Endothelial cell of umbilical vein (primary cell): Measurements from ENCODE around the gene ACBD6. TPM values are rescaled to one million over a fixed set of nuclear protein-coding genes. Genes with fewer than 3 reads are reported as not detected.

Source experiments
- BruUV-seq: library from RNA; stranded (reverse); fragments of 400-500 nt; replicated peaks from 2 replicates; lab custom pipeline; 2021; lab: Mats Ljungman, UMichigan
- CTCF ChIA-PET: fragments of 300-600, 350-600 bp; sonication (Branson Sonifier 250); formaldehyde crosslinking; loops from one replicate; lab custom pipeline; 2021; ENCODE audit warnings: antibody characterized with exemption, inconsistent platforms; lab: Charles Lee
- POLR2A ChIA-PET: fragments of 300-600, 350-600 bp; sonication (Branson Sonifier 250); formaldehyde crosslinking; loops from one replicate; lab custom pipeline; 2021; ENCODE audit warnings: antibody characterized with exemption, inconsistent platforms; lab: Charles Lee
- DNase-seq: peaks from one replicate; pipeline ENCODE4 v3.0.0-alpha.2; 2011; ENCODE audit warnings: low read depth, low spot score
- FAIRE-seq: peaks from 2 replicates; lab custom pipeline; 2011; peaks lifted over from hg19 to GRCh38; lab: Jason Lieb, UNC
- H2AFZ ChIP-seq: 2 replicates; pipeline ENCODE4 v1.6.0; 2012; ENCODE audit warnings: low read depth, low read length, control low read depth, inconsistent platforms
- H3K27ac ChIP-seq: 2 replicates; pipeline ENCODE4 v1.5.1; 2011; ENCODE audit warnings: low read depth, mild to moderate bottlenecking, control low read depth, low read length, moderate library complexity; ENCODE audit not compliant: insufficient read depth
- H3K27me3 ChIP-seq, 2 experiments: 2 replicates each; pipeline versions ENCODE4 v1.6.0 to v1.6.1; 2011; ENCODE audit warnings: low read length in 2 of 2, mixed read lengths in 1 of 2; ENCODE audit not compliant: control insufficient read depth in 2 of 2, insufficient read depth in 2 of 2
- H3K36me3 ChIP-seq, 2 experiments: 2 replicates in 1 of 2; 3 replicates in 1 of 2; pipeline ENCODE4 v1.5.1; 2011; ENCODE audit warnings: low read length in 2 of 2, mild to moderate bottlenecking in 1 of 2, moderate library complexity in 1 of 2; ENCODE audit not compliant: control insufficient read depth in 2 of 2, insufficient read depth in 2 of 2; ENCODE audit errors: extremely low read depth in 1 of 2
- H3K4me1 ChIP-seq: 3 replicates; pipeline ENCODE4 v1.5.1; 2011; ENCODE audit warnings: mild to moderate bottlenecking, low read length; ENCODE audit not compliant: control insufficient read depth, insufficient read depth; ENCODE audit errors: extremely low read depth
- H3K4me2 ChIP-seq: 2 replicates; pipeline ENCODE4 v1.6.1; 2011; ENCODE audit warnings: low read length, control low read depth, mixed read lengths; ENCODE audit not compliant: insufficient read depth
- H3K4me3 ChIP-seq, 3 experiments: fragments of 200-600 bp in 1 of 3; sonication (generic), shearing (Covaris generic) in 1 of 3; replicated peaks in 1 of 3; 2 replicates each; pipeline ENCODE4 v1.5.1; 2011 to 2016; ENCODE audit warnings: control low read depth in 3 of 3, low read length in 3 of 3, mild to moderate bottlenecking in 2 of 3, inconsistent platforms in 1 of 3, low read depth in 1 of 3, moderate library complexity in 1 of 3; ENCODE audit not compliant: insufficient read depth in 1 of 3
- H3K79me2 ChIP-seq: 2 replicates; pipeline ENCODE4 v1.6.0; 2012; ENCODE audit warnings: low read length, inconsistent platforms; ENCODE audit not compliant: control insufficient read depth, insufficient read depth
- H3K9ac ChIP-seq: replicated peaks from 2 replicates; pipeline ENCODE3; 2011; ENCODE audit warnings: low read length, control low read depth; ENCODE audit not compliant: insufficient read depth; ENCODE audit errors: extremely low read depth
- H3K9me1 ChIP-seq: replicated peaks from 3 replicates; pipeline ENCODE4 v1.6.0; 2011; ENCODE audit warnings: mild to moderate bottlenecking, low read length; ENCODE audit not compliant: control insufficient read depth, insufficient read depth; ENCODE audit errors: extremely low read depth
- H3K9me3 ChIP-seq: replicated peaks from 2 replicates; pipeline ENCODE4 v1.5.1; 2012; ENCODE audit warnings: low read length, inconsistent platforms; ENCODE audit not compliant: control insufficient read depth, insufficient read depth
- H4K20me1 ChIP-seq: replicated peaks from 2 replicates; pipeline ENCODE3; 2011; ENCODE audit warnings: mild to moderate bottlenecking, low read length; ENCODE audit not compliant: control insufficient read depth, insufficient read depth; ENCODE audit errors: extremely low read depth
- CTCF ChIP-seq, 2 donors: IDR thresholded peaks; 1 replicate in 1 of 2; 2 replicates in 1 of 2; pipeline ENCODE4 v1.5.1; 2011; ENCODE audit warnings: low read length in 2 of 2, mild to moderate bottlenecking in 2 of 2, moderate library complexity in 2 of 2, control low read depth in 1 of 2, inconsistent platforms in 1 of 2, low read depth in 1 of 2; ENCODE audit not compliant: insufficient read depth in 1 of 2; ENCODE audit errors: extremely low read depth in 1 of 2
- EZH2 ChIP-seq: IDR thresholded peaks from 2 replicates; pipeline ENCODE4 v1.6.1; 2012; ENCODE audit warnings: borderline replicate concordance, low read depth, mild to moderate bottlenecking, moderate library complexity, low read length, inconsistent platforms; ENCODE audit not compliant: severe bottlenecking
- FOS ChIP-seq: IDR thresholded peaks from 2 replicates; pipeline ENCODE4 v1.6.1; 2011; ENCODE audit warnings: mild to moderate bottlenecking, low read length, moderate library complexity, borderline replicate concordance; ENCODE audit not compliant: insufficient read depth
- GATA2 ChIP-seq: IDR thresholded peaks from 2 replicates; pipeline ENCODE4 v1.7.0; 2011; ENCODE audit warnings: low read depth, mild to moderate bottlenecking, moderate library complexity, mixed read lengths, low read length; ENCODE audit not compliant: insufficient read length, insufficient read depth
- JUN ChIP-seq: IDR thresholded peaks from 2 replicates; pipeline ENCODE4 v1.6.1; 2011; ENCODE audit warnings: borderline replicate concordance, low read depth; ENCODE audit not compliant: insufficient read length, insufficient read depth
- MAX ChIP-seq: IDR thresholded peaks from 2 replicates; pipeline ENCODE4 v1.6.1; 2011; ENCODE audit not compliant: insufficient read depth, insufficient read length
- MYC ChIP-seq: IDR thresholded peaks from one replicate; pipeline ENCODE4 v1.6.1; 2011; ENCODE audit warnings: mild to moderate bottlenecking, low read depth, low read length
- POLR2A ChIP-seq: IDR thresholded peaks from 2 replicates; pipeline ENCODE4 v1.6.1; 2012; ENCODE audit warnings: low read depth, mild to moderate bottlenecking, control low read depth, low read length
- POLR2AphosphoS5 ChIP-seq: IDR thresholded peaks from 2 replicates; pipeline ENCODE4 v1.6.1; 2012; ENCODE audit warnings: low read depth, mild to moderate bottlenecking, control low read depth, low read length, moderate library complexity; ENCODE audit not compliant: insufficient read depth
- dilution Hi-C: fragments of 300-500 bp; cut with MboI; formaldehyde crosslinking; loops from one replicate; pipeline ENCODE4 v1.15.0; 2019; ENCODE audit warnings: low sequenced_read_pairs; ENCODE audit not compliant: extremely low pct_ligation_motif_present
- intact Hi-C: fragments of 100-400 bp; cut with micrococcal nuclease; formaldehyde crosslinking; loops from one replicate; pipeline ENCODE4 v1.10.0; 2022
- polyA plus RNA-seq, 4 experiments: library from polyadenylated mRNA; depleted of rRNA in 3 of 4; stranded (reverse) in 3 of 4; unstranded in 1 of 4; fragments of >200 nt; gene quantifications; 2 replicates each; pipeline versions ENCODE4 v1.2.1 to v1.2.3, GENCODE V29; 2011 to 2012; ENCODE audit warnings: missing spikeins in 1 of 4
- total RNA-seq: library from RNA; stranded (reverse); gene quantifications from 2 replicates; pipeline ENCODE4 v1.2.3, GENCODE V29; 2021

The ACBD6 gene
- total and polyA plus RNA-seq, 2 donors (not counting 3 experiments of a cell fraction or from before 2014, with no cell fraction given) = 55.6 to 56.4 TPM

- Histone ChIP-seq H3K79me2 (peaks cover 3% of the 10 kb centered on the region), H3K9me1 (no peaks in the 10 kb centered on the region), H3K27ac (no peak overlapping the region), H3K36me3 (no peaks in the 10 kb centered on the region), H3K4me2 (no peak overlapping the region), H3K9me3 (no peaks in the 10 kb centered on the region), H3K27me3 (no peaks in the 10 kb centered on the region), H2AFZ (no peak overlapping the region), H3K9ac (no peak overlapping the region), H4K20me1 (peaks cover 3% of the 10 kb centered on the region), H3K4me1 (no peaks in the 10 kb centered on the region), H3K4me3 (no peak overlapping the region)
- intact Hi-C loops = no loop called here
- TF ChIP-seq JUN (no peak), MYC (no peak), POLR2A (no peak), EZH2 (no peak), GATA2 (no peak), POLR2AphosphoS5 (no peak), MAX (no peak), CTCF (IDR thresholded peaks at IDR 0.05; ENCODE audit: extremely low read depth in 1 of 2, insufficient read depth in 1 of 2, low read depth in 1 of 2, low read length in 2 of 2) (no peak), FOS (no peak)
- CTCF ChIA-PET = interaction anchor here (1.0 to 3.7 kb wide), 3 partner anchors 10 to 174 kb away, joined by 3 to 20 read pairs (median 11); no protein-coding TSS in a partner anchor
- DNase-seq = no peak
- POLR2A ChIA-PET = no interaction called here
- no peak for FAIRE-seq
- dilution Hi-C loops = no loop called here
- BruUV-seq = no TSS peak
Measured at GRCh38 chr1:180425952-180426351, 76.4 kb downstream of the ACBD6 start.
